Measurements from ENCODE around the gene MOV10.
"Not testable (repeated sequence)": the region's sequence is repeated elsewhere in the genome, so short reads cannot be mapped to it uniquely, and the experiment has no call there.

The MOV10 gene

DNA sequence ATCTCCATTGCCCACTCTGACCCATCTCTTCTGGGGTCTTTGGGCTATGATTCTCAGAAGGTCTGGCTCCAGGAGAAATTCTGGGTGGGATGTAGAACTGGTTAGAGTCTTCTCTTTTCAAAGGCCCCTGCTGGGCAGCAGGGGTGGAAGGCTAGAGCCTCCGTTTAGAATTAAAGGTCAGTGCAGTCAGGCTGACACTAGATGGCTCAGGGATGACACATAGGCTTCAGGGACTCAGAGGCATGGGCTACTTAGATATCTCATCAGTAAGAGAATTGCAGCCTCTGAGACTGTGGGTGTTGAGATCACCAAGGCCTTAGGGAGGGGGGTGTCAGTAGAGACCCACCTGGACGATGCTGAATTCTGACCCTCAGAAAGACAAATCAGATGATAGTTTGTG lies 53.3 kb downstream of the MOV10 start:
- no peak overlapping the region for H3K27ac ChIP-seq
- TF ChIP-seq, protein P1, sequence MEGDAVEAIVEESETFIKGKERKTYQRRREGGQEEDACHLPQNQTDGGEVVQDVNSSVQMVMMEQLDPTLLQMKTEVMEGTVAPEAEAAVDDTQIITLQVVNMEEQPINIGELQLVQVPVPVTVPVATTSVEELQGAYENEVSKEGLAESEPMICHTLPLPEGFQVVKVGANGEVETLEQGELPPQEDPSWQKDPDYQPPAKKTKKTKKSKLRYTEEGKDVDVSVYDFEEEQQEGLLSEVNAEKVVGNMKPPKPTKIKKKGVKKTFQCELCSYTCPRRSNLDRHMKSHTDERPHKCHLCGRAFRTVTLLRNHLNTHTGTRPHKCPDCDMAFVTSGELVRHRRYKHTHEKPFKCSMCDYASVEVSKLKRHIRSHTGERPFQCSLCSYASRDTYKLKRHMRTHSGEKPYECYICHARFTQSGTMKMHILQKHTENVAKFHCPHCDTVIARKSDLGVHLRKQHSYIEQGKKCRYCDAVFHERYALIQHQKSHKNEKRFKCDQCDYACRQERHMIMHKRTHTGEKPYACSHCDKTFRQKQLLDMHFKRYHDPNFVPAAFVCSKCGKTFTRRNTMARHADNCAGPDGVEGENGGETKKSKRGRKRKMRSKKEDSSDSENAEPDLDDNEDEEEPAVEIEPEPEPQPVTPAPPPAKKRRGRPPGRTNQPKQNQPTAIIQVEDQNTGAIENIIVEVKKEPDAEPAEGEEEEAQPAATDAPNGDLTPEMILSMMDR (IDR thresholded peaks at IDR 0.05), result no peak
- no peak for TF ChIP-seq ZFX (IDR thresholded peaks at IDR 0.05; ENCODE audit: borderline replicate concordance)

DNA sequence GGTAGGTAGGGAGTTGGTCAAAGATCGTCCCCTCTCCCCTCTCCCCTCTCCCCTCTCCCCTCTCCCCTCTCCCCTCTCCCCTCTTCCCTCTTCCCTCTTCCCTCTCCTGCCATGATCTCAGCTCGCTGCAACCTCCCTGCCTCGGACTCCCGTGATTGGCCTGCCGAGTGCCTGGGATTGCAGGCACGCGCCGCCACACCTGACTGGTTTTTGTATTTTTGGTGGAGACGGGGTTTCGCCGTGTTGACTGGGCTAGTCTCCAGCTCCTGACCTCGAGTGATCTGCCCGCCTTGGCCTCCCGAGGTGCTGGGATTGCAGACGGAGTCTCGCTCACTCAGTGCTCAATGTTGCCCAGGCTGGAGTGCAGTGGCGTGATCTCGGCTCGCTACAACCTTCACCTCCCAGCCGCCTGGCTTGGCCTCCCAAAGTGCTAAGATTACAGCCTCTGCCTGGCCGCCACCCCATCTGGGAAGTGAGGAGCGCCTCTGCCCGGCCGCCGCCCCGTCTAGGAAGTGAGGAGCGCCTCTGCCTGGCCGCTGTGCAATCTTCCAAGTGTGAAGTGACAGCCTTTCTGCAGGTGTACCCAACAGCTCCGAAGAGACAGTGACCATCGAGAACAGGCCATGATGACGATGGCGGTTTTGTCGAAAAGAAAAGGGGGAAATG lies 54.0 kb downstream of the MOV10 start:
- not testable (repeated sequence) for H3K27ac ChIP-seq

DNA sequence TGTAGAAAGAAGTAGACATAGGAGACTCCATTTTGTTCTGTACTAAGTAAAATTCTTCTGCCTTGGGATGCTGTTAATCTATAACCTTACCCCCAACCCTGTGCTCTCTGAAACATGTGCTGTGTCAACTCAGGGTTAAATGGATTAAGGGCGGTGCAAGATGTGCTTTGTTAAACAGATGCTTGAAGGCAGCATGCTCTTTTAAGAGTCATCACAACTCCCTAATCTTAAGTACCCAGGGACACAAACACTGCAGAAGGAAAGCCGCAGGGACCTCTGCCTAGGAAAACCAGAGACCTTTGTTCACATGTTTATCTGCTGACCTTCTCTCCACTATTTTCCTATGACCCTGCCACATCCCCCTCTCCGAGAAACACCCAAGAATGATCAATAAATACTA lies 54.6 kb downstream of the MOV10 start:
- H3K27ac ChIP-seq, result not testable (repeated sequence)

DNA sequence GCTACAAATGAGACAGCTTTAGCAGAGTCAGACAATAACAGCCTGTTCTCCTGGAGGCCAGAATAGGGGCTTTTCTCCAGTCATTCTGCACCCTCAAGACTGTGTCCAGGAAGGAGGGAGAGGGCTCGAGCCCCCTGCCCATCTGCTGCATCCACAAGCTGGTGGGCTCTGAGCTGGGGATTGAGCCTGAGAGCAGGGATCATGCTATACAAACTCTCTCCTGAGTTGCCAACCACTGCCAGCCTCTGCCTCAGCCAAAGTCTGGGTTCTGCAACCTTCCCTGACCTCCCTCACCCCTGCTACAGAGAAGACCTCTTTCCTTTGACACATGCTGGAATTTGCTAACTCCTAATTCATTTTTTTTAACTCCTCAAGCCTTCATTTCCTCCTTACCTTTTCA lies 55.5 kb downstream of the MOV10 start:
- TF ChIP-seq, protein P1 (IDR thresholded peaks at IDR 0.05), result no peak
- no peak for TF ChIP-seq ZFX (IDR thresholded peaks at IDR 0.05; ENCODE audit: borderline replicate concordance)
- no peak overlapping the region for H3K27ac ChIP-seq

DNA sequence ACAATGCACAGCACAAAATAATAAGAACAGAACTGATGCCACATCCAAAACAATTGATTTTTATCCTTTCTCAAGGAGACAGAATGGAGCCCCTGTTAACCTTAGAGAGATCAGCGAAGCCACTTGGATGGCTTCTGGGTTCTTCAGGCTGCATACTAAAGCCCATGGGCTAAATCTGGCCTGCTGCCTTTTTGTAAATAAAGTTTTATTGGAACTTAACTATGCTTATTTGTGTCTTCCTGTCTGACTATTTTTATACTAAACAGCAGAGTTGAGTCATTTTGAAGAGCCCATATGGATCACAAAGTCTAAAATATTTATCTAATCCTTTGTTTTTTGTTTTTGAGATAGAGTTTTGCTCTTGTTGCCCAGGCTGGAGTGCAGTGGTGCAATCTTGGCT lies 57.0 kb downstream of the MOV10 start:
- H3K27ac ChIP-seq, result no peak overlapping the region
- TF ChIP-seq, protein P1 (IDR thresholded peaks at IDR 0.05), result no peak
- no peak for TF ChIP-seq ZFX (IDR thresholded peaks at IDR 0.05; ENCODE audit: borderline replicate concordance)

DNA sequence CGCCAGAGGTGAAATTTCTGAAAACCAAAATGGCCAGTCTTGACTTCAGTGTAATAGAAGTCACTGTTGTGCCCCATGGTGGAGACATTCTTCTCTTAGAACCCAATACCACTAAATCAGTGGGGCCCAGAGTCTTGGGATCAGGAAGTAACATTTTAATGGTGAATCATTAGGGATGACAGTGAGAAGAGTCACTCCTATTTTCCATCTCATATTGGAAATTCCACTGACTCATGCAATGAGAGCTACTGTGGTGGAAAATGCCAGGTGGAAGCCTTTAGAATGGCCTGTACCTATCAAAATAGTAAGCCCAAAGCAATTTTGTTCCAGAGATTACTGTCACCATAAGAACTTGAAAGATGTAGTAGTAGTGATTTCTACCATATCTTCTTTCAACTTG lies 61.3 kb downstream of the MOV10 start:
- no peak overlapping the region for H3K27ac ChIP-seq
- no peak for TF ChIP-seq ZFX (IDR thresholded peaks at IDR 0.05; ENCODE audit: borderline replicate concordance)
- TF ChIP-seq, protein P1 (IDR thresholded peaks at IDR 0.05), result no peak

DNA sequence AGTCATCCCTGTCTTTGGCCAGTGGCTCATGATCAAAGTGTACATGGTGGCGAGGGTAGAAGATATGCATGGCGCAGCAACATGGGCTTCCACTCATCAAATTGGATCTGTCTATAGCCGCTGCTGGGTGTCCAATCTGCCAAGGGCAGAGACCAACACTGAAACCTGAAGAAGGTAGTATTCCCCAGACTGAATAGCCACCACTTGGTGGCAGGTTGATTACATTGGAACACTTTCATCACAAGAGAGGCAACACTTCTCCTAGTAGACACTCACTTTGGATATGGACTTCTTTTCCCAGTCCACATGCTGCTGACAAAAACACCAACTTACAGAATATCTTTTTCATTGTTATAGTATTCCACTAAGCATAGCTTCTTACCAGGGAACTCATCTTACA lies 63.1 kb downstream of the MOV10 start:
- H3K27ac ChIP-seq, result no peak overlapping the region
- TF ChIP-seq ZFX (IDR thresholded peaks at IDR 0.05; ENCODE audit: borderline replicate concordance), result no peak
- TF ChIP-seq, protein P1 (IDR thresholded peaks at IDR 0.05), result no peak

DNA sequence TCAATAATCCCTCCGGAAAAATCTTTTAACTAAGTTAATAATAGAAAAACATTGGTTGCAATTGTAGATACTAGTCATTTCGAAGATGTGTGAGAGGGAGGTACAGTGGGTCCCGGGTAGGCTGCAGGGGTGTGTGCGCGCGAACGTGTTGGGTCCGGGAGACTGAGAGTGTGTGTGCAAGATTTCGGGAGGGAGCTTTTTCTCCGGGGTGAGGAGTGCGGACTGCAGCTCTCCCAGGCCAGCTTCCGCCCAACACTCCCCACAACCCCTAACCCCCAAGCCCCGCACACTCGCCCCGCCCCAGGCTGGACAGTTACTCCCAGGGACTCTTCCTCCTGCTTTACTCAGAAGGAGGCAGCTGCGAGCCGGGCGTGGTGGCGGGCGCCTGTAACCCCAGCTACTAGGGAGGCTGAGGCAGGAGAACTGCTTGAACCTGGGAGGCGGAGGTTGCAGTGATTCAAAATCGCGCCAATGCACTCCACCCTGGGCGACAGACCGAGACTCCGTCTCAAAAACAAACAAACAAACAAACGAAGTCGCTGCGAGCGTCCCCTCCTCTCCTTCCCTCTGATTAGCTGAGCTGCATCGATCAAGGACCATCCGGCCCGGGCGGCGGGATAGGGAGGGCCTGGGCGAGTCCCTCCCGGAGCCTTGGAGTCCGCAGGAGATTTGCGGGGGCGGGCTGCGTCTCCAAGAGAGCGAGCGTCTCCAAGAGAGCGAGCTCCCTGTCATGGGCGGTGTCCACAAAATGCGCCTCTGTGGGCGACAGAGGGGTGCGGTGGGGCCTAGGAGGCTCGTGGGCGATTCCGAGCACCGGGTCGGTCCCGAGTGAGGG lies 68.9 kb downstream of the MOV10 start:
- H3K27ac ChIP-seq, result no peak overlapping the region
- TF ChIP-seq ZFX (IDR thresholded peaks at IDR 0.05; ENCODE audit: borderline replicate concordance), result no peak
- TF ChIP-seq, protein P1 (IDR thresholded peaks at IDR 0.05), result no peak

Measured in 22Rv1 (cell line).